SU-DHL-6 (cell line): ENCODE data around the gene EXOC4.

ENCODE experiments used
- H2AFZ ChIP-seq: fragments of 200-600 bp; sonication (generic); 2 replicates; pipeline ENCODE4 v1.6.1; 2014; ENCODE audit warnings: low read depth, mild to moderate bottlenecking, moderate library complexity, mixed read lengths, antibody characterized with exemption, low read length; ENCODE audit not compliant: severe bottlenecking
- H3F3A ChIP-seq: fragments of 200-600 bp; shearing (Covaris generic); 2 replicates; pipeline ENCODE4 v1.6.0; 2016; ENCODE audit warnings: antibody characterized with exemption, mild to moderate bottlenecking; ENCODE audit not compliant: insufficient read depth
- H3K27ac ChIP-seq: fragments of 200-600 bp; sonication (generic); 2 replicates; pipeline ENCODE4 v1.5.1; 2016; ENCODE audit warnings: low read depth, mild to moderate bottlenecking, low read length, moderate library complexity, mixed read lengths
- H3K27me3 ChIP-seq: fragments of 200-600 bp; sonication (generic), shearing (Covaris generic); 2 replicates; pipeline ENCODE4 v1.6.0; 2014; ENCODE audit warnings: mild to moderate bottlenecking, low read length
- H3K36me3 ChIP-seq: fragments of 200-600 bp; sonication (generic); 2 replicates; pipeline ENCODE4 v1.6.1; 2014; ENCODE audit warnings: mild to moderate bottlenecking, low read length, mixed read lengths
- H3K4me2 ChIP-seq: fragments of 300-600, 200-600 bp; shearing (Covaris generic), sonication (generic); 2 replicates; pipeline ENCODE4 v1.6.0; 2014; ENCODE audit warnings: low read length, low read depth, mild to moderate bottlenecking; ENCODE audit not compliant: poor library complexity, severe bottlenecking
- H3K4me3 ChIP-seq: fragments of 200-600 bp; sonication (generic); 2 replicates; pipeline ENCODE4 v1.5.1; 2014; ENCODE audit warnings: antibody characterized with exemption, low read length, mild to moderate bottlenecking, mixed read lengths; ENCODE audit not compliant: insufficient read depth, poor library complexity, severe bottlenecking
- H3K79me2 ChIP-seq: fragments of 200-600 bp; sonication (generic); 2 replicates; pipeline ENCODE4 v1.6.1; 2014; ENCODE audit warnings: mild to moderate bottlenecking, low read length, moderate library complexity; ENCODE audit not compliant: insufficient read depth
- H3K9ac ChIP-seq: fragments of 200-600 bp; sonication (generic); 2 replicates; pipeline ENCODE4 v1.7.0; 2014; ENCODE audit warnings: mild to moderate bottlenecking, low read length
- H3K9me2 ChIP-seq: fragments of 200-600 bp; sonication (generic); replicated peaks from 2 replicates; pipeline ENCODE4 v1.6.1; 2014; ENCODE audit warnings: low read length; ENCODE audit not compliant: insufficient read depth
- H3K9me3 ChIP-seq: fragments of 200-600 bp; sonication (generic); 2 replicates; pipeline ENCODE4 v1.6.1; 2014; ENCODE audit warnings: low read length, mixed read lengths; ENCODE audit not compliant: insufficient read depth
- H4K20me1 ChIP-seq: fragments of 200-600 bp; sonication (generic); 2 replicates; pipeline ENCODE4 v1.6.1; 2014; ENCODE audit warnings: low read depth, mild to moderate bottlenecking, antibody characterized with exemption, low read length, moderate library complexity, mixed read lengths
- CTCF ChIP-seq: fragments of 200-600 bp; sonication (generic); IDR thresholded peaks from one replicate; pipeline ENCODE4 v1.5.1; 2017; ENCODE audit warnings: antibody characterized with exemption, mild to moderate bottlenecking, low read length, moderate library complexity; ENCODE audit not compliant: insufficient read depth, poor library complexity, severe bottlenecking
- EZH2phosphoT487 ChIP-seq: fragments of 200-600 bp; sonication (generic), shearing (Covaris generic); conservative IDR thresholded peaks from 2 replicates; pipeline ENCODE4 v1.6.1; 2018; ENCODE audit warnings: mild to moderate bottlenecking, antibody characterized with exemption, low read length, moderate library complexity, mixed read lengths

Gene EXOC4

GRCh38 chr7:133349101-133349500 is 96.2 kb downstream of the EXOC4 start:
- Histone ChIP-seq H3K27ac (no peak overlapping the region), H3K4me3 (no peak overlapping the region), H3F3A (no peaks in the 10 kb centered on the region), H3K36me3 (peaks cover 9% of the 10 kb centered on the region; the same call in 1 of the 2 replicates), H3K9ac (no peak overlapping the region), H3K9me3 (no peaks in the 10 kb centered on the region), H3K9me2 (no peaks in the 10 kb centered on the region), H3K4me2 (no peak overlapping the region), H3K27me3 (no peaks in the 10 kb centered on the region), H4K20me1 (no peaks in the 10 kb centered on the region), H2AFZ (no peak overlapping the region), H3K79me2 (no peaks in the 10 kb centered on the region)
- no peak for TF ChIP-seq EZH2phosphoT487
- TF ChIP-seq CTCF: no peak

- no peak overlapping the region for H3K9ac ChIP-seq
- no peaks in the 10 kb centered on the region for H3K9me3 ChIP-seq
- no peak overlapping the region for H2AFZ ChIP-seq
- no peaks in the 10 kb centered on the region for H4K20me1 ChIP-seq
- H3K27me3 ChIP-seq: no peaks in the 10 kb centered on the region
- no peaks in the 10 kb centered on the region for H3F3A ChIP-seq
- H3K36me3 ChIP-seq: peaks cover 9% of the 10 kb centered on the region; the same call in 1 of the 2 replicates
- H3K4me3 ChIP-seq: no peak overlapping the region
- no peaks in the 10 kb centered on the region for H3K79me2 ChIP-seq
- no peaks in the 10 kb centered on the region for H3K9me2 ChIP-seq
- no peak overlapping the region for H3K27ac ChIP-seq
- no peak for TF ChIP-seq CTCF
- no peak for TF ChIP-seq EZH2phosphoT487
- no peak overlapping the region for H3K4me2 ChIP-seq
Measured at GRCh38 chr7:133352430-133352829, 99.6 kb downstream of the EXOC4 start.

- Histone ChIP-seq H3F3A (no peaks in the 10 kb centered on the region), H3K9me2 (no peaks in the 10 kb centered on the region), H3K9me3 (no peaks in the 10 kb centered on the region), H2AFZ (no peak overlapping the region), H3K36me3 (peaks cover 9% of the 10 kb centered on the region; the same call in 1 of the 2 replicates), H3K4me2 (no peak overlapping the region), H3K27ac (no peak overlapping the region), H4K20me1 (no peaks in the 10 kb centered on the region), H3K9ac (no peak overlapping the region), H3K4me3 (no peak overlapping the region), H3K79me2 (no peaks in the 10 kb centered on the region), H3K27me3 (no peaks in the 10 kb centered on the region)
- TF ChIP-seq CTCF (no peak), EZH2phosphoT487 (no peak)
Measured at GRCh38 chr7:133353775-133354174, 100.9 kb downstream of the EXOC4 start.
